Mucosa of descending colon (tissue), 3 donors: ENCODE measurements around the gene DOK6. TPM values are rescaled to one million over a fixed set of nuclear protein-coding genes. Genes with fewer than 3 reads are reported as not detected.

Experiments
- ATAC-seq: fragments of 200-7000 bp; cut with Tn5 transposase; one replicate; pipeline ENCODE4 v1.9.1; 2020; ENCODE audit warnings: mild to moderate bottlenecking, moderate library complexity
- DNase-seq, 3 donors: peaks; one replicate each; pipeline ENCODE4 v3.0.0-alpha.2; 2020
- H3K36me3 ChIP-seq: fragments of 200-600 bp; one replicate; pipeline ENCODE4 v1.8.0; 2021; ENCODE audit warnings: low read depth, mild to moderate bottlenecking
- H3K4me1 ChIP-seq: fragments of 200-600 bp; one replicate; pipeline ENCODE4 v1.8.0; 2021; ENCODE audit warnings: low read depth, mild to moderate bottlenecking
- H3K4me3 ChIP-seq: fragments of 200-600 bp; one replicate; pipeline ENCODE4 v1.8.0; 2021; ENCODE audit warnings: mild to moderate bottlenecking
- H3K9me3 ChIP-seq: fragments of 200-600 bp; one replicate; pipeline ENCODE4 v1.8.0; 2021; ENCODE audit warnings: mild to moderate bottlenecking
- intact Hi-C, 2 donors: fragments of 100-400 bp; cut with DNase I in 1 of 2; cut with micrococcal nuclease in 1 of 2; formaldehyde crosslinking; loops; one replicate each; pipeline versions ENCODE4 v1.11.0 to v1.11.1; 2022; cut with DNase I, micrococcal nuclease
- total RNA-seq, 3 donors: library from RNA; stranded (reverse); fragmentation: NEBNext Ultra II Directional in 2 of 3; extraction: Animal tissue kit (Norgen Biotek cat#: 25700) in 2 of 3; gene quantifications; one replicate each; pipeline versions ENCODE4 v1.2.1 to v1.2.4, GENCODE V29; 2021 to 2023
- TF ChIP-seq, protein P1 (sequence below): fragments of 200-600 bp; IDR thresholded peaks from one replicate; pipeline ENCODE4 v1.8.0; 2022; ENCODE audit warnings: antibody characterized with exemption, mild to moderate bottlenecking
- donor health status: DM: no; HTN: no; CAD: no; lungs with moderate emphysema.
- donor health status: DM: no; HTN: no; CAD: no.
- donor health status: DM: no; HTN: yes; CAD: no.

Gene DOK6
- total RNA-seq, 3 donors from 2014 or later, result 0.12 to 2.2 (median 0.72) TPM

DNA sequence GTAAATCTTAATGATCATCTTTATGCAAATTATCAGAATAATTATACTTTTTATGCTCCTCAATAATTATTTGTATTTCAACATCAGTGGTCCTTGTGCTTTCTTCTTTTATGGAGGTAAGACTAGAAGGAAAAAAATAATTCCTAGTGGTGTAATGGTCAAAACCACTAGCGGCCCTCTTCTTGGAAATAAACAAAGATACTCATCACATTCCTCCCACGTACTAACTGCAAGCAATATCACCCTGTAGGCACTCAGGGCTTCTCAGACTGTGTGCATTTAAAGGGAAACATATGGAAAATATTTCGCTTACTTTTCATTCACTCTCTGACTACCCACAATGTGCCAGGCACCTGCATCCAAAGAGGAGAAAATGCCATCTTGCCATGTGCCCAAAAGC lies 263.7 kb downstream of the DOK6 start:
- H3K4me3 ChIP-seq, result no peak overlapping the region

DNA sequence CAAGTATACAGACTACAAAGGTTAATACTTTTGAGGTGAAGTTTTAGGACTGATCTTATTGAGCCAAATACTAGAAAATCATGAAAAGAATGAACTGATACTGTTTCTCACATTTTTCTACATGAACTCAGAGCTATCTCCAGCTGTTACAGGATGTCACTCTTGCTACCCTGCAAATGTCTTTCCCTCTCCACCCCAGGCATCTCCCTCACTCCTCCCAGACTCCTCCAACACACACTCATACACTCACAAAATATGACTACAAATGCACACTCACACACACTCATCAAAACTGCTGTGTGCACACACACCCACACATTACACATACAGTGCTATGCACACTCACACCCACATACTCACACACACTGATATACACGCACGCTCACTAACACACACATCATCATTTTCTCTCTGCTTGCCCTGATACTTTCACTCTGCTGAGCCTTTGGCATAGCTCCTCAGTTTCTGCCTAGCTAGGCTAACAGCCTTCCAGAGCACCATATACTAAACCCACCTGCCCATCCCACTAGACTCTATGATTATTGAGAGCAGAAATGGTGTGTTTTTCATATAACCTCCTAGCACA lies 273.7 kb downstream of the DOK6 start:
- ATAC-seq, result no peak
- TF ChIP-seq, protein P1, sequence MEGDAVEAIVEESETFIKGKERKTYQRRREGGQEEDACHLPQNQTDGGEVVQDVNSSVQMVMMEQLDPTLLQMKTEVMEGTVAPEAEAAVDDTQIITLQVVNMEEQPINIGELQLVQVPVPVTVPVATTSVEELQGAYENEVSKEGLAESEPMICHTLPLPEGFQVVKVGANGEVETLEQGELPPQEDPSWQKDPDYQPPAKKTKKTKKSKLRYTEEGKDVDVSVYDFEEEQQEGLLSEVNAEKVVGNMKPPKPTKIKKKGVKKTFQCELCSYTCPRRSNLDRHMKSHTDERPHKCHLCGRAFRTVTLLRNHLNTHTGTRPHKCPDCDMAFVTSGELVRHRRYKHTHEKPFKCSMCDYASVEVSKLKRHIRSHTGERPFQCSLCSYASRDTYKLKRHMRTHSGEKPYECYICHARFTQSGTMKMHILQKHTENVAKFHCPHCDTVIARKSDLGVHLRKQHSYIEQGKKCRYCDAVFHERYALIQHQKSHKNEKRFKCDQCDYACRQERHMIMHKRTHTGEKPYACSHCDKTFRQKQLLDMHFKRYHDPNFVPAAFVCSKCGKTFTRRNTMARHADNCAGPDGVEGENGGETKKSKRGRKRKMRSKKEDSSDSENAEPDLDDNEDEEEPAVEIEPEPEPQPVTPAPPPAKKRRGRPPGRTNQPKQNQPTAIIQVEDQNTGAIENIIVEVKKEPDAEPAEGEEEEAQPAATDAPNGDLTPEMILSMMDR, result no peak
- intact Hi-C loops, result no loop called here
- DNase-seq, result no peak
- no peaks in the 10 kb centered on the region for H3K9me3 ChIP-seq
- no peaks in the 10 kb centered on the region for H3K36me3 ChIP-seq
- H3K4me1 ChIP-seq, result no peaks in the 10 kb centered on the region
- no peak overlapping the region for H3K4me3 ChIP-seq

More for the DNA sequence above, 263.7 kb downstream of the DOK6 start:
- no peak for ATAC-seq
- no peaks in the 10 kb centered on the region for H3K36me3 ChIP-seq
- no peaks in the 10 kb centered on the region for H3K9me3 ChIP-seq
- no peaks in the 10 kb centered on the region for H3K4me1 ChIP-seq
- intact Hi-C loops, result no loop called here
- TF ChIP-seq, protein P1, result no peak
- no peak for DNase-seq

DNA sequence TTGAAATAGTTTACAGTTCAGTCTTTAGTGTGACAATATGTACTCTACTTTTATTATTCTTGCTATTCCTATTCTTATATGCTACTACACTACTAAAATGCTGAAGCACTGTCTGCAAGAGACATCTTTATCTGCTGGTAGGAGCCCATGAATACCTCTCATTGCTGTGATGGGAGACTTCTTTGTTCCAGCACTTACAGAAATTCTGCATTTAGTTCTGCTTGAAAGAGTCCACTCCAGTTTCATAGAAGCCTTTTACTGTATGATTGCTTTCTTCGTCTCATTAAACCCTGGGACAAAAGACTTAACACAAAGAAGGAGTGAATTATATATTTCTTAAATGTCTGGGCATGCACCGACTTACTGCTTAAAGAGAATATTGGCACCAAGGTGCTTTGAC lies 274.3 kb downstream of the DOK6 start:
- TF ChIP-seq, protein P1, result no peak
- Histone ChIP-seq H3K4me1 (no peaks in the 10 kb centered on the region), H3K4me3 (no peak overlapping the region), H3K36me3 (no peaks in the 10 kb centered on the region), H3K9me3 (no peaks in the 10 kb centered on the region)
- no peak for DNase-seq
- intact Hi-C loops, result no loop called here
- no peak for ATAC-seq

DNA sequence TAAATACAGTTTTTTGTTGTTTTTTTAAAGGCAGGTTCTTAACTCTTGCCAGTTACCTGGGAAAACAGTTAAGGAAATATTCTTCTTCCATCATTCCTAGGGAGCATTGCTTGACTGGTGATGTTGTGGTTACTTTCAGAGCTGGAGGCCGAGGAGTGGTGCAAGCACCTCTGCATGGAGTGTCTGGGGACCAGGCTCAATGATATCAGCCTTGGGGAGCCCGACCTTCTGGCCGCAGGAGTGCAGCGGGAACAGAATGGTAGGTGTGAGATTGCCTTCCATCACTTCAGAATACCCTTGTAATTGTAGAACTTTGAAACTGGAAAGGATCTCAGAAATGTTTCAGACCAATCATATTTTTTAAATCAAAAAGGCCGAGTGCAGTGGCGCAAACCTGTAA lies 276.9 kb downstream of the DOK6 start:
- H3K4me1 ChIP-seq, result no peaks in the 10 kb centered on the region
- no peak for ATAC-seq
- TF ChIP-seq, protein P1, result no peak
- H3K9me3 ChIP-seq, result no peaks in the 10 kb centered on the region
- no peak for DNase-seq
- no peaks in the 10 kb centered on the region for H3K36me3 ChIP-seq
- no peak overlapping the region for H3K4me3 ChIP-seq
- intact Hi-C loops, result no loop called here

DNA sequence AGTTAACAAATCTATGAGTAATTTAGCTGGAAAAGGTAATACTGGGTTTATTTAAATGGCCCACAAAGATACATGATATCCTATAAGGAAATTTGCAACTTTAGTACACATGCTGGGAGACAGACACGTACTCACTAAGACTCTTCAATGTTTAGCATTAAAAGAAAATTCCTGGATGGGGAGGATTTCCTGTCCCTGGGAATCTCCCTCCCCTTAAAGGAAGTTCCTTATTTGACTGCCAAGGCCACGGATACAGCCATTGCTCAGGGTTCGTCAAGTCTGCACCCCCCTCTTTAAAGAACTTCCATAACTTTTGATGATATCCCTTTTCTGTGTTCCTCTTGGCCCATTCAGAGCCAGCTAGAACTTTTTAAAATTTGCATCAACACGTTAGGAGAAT lies 279.4 kb downstream of the DOK6 start:
- TF ChIP-seq, protein P1, result no peak
- intact Hi-C loops, result no loop called here
- ATAC-seq (no peak), DNase-seq (no peak)
- no peaks in the 10 kb centered on the region for H3K36me3 ChIP-seq
- H3K4me1 ChIP-seq, result no peaks in the 10 kb centered on the region
- H3K9me3 ChIP-seq, result no peaks in the 10 kb centered on the region
- no peak overlapping the region for H3K4me3 ChIP-seq

DNA sequence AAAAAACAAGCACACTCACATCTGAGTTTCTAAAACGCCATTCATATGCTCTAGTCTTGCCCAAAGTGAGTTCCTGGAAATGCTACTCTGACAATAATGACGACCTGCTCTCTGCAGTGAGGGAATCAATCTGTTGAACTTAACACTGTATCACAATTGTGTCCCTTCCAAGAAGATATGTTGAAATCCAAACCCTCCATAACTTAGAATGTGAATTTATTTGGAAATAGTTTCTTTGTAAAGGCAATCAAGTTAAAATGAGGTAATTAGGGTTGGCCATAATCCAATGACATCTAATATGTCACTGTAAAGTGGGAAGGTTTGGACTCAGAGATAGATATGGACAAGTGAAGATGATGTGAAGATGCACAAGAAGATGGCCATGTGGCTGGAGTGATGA lies 282.5 kb downstream of the DOK6 start:
- ATAC-seq (no peak), DNase-seq (no peak)
- TF ChIP-seq, protein P1, result no peak
- intact Hi-C loops, result no loop called here
- Histone ChIP-seq H3K4me3 (no peak overlapping the region), H3K9me3 (no peaks in the 10 kb centered on the region), H3K4me1 (no peaks in the 10 kb centered on the region), H3K36me3 (no peaks in the 10 kb centered on the region)
